K562 (cell line): Measurements from ENCODE around the gene ERC2. TPM values are rescaled to one million over a fixed set of nuclear protein-coding genes. Genes with fewer than 3 reads are reported as not detected.

Experiments used
- ATAC-seq: fragments of 200-7000 bp; cut with Tn5 transposase; 3 replicates; pipeline ENCODE4 v1.9.1; 2020; ENCODE audit warnings: moderate library complexity
- BruUV-seq: library from RNA; stranded (reverse); fragments of 400-500 nt; replicated peaks from 2 replicates; lab custom pipeline; 2021; lab: Mats Ljungman, UMichigan
- CTCF ChIA-PET: fragments of 300-600 bp; formaldehyde crosslinking; extraction: SDS; loops from one replicate; lab custom pipeline; 2021; ENCODE audit warnings: low intra/inter-chr PET ratio; lab: Yijun Ruan, JAX
- POLR2A ChIA-PET: fragments of 300-600, 350-650 bp; sonication (Branson Sonifier 250); formaldehyde crosslinking; extraction: SDS; loops from one replicate; lab custom pipeline; 2021; ENCODE audit warnings: antibody characterized with exemption, inconsistent platforms; lab: Yijun Ruan, JAX
- DNase-seq, 4 experiments: peaks; one replicate each; pipeline versions ENCODE4 v3.0.0 to v3.0.0-alpha.2; 2011 to 2018; ENCODE audit warnings: low spot score in 3 of 4, mixed read lengths in 3 of 4; ENCODE audit errors: extremely low read depth in 1 of 4
- FAIRE-seq: peaks from 2 replicates; lab custom pipeline; 2011; peaks lifted over from hg19 to GRCh38; lab: Jason Lieb, UNC
- H2AFZ ChIP-seq: 2 replicates; pipeline ENCODE4 v1.6.0; 2011; ENCODE audit warnings: low read depth, low read length, control low read depth, inconsistent platforms
- H3K27ac ChIP-seq: fragments of 200-600 bp; 3 replicates; pipeline ENCODE4 v1.8.0; 2011; ENCODE audit warnings: low read depth, mild to moderate bottlenecking, control low read depth, inconsistent platforms, low read length, moderate library complexity, mixed read lengths; ENCODE audit errors: extremely low read depth
- H3K27me3 ChIP-seq, 2 experiments: fragments of 300-600 bp in 1 of 2; 2 replicates in 1 of 2; 3 replicates in 1 of 2; pipeline versions ENCODE4 v1.6.0 to v1.8.0; 2011; ENCODE audit warnings: inconsistent platforms in 2 of 2, low read length in 2 of 2, mild to moderate bottlenecking in 1 of 2, mixed read lengths in 1 of 2, moderate library complexity in 1 of 2; ENCODE audit not compliant: control insufficient read depth in 2 of 2, insufficient read depth in 2 of 2
- H3K36me3 ChIP-seq: fragments of 300-600 bp; 3 replicates; pipeline ENCODE4 v1.8.0; 2011; ENCODE audit warnings: mild to moderate bottlenecking, low read length, inconsistent platforms; ENCODE audit not compliant: control insufficient read depth, insufficient read depth
- H3K4me1 ChIP-seq, 2 experiments: fragments of 200-600 bp in 1 of 2; replicated peaks in 1 of 2; 2 replicates in 1 of 2; 3 replicates in 1 of 2; pipeline versions ENCODE4 v1.5.1 to v1.8.0; 2011; ENCODE audit warnings: inconsistent platforms in 2 of 2, low read length in 2 of 2, mild to moderate bottlenecking in 1 of 2, mixed read lengths in 1 of 2, moderate library complexity in 1 of 2; ENCODE audit not compliant: control insufficient read depth in 2 of 2, insufficient read depth in 2 of 2
- H3K4me2 ChIP-seq: 2 replicates; pipeline ENCODE4 v1.6.1; 2011; ENCODE audit warnings: low read length, control low read depth, inconsistent platforms, mixed read lengths; ENCODE audit not compliant: insufficient read depth
- H3K4me3 ChIP-seq: fragments of 200-600 bp; sonication (generic), shearing (Covaris generic); 2 replicates; pipeline ENCODE4 v1.5.1; 2016; ENCODE audit warnings: control low read depth, inconsistent platforms
- H3K79me2 ChIP-seq: fragments of 200-600 bp; 3 replicates; pipeline ENCODE4 v1.8.0; 2011; ENCODE audit warnings: low read length, inconsistent platforms; ENCODE audit not compliant: control insufficient read depth, insufficient read depth
- H3K9ac ChIP-seq, 2 experiments: 2 replicates each; pipeline versions ENCODE4 v1.6.0 to v1.6.1; 2011; ENCODE audit warnings: low read depth in 2 of 2, low read length in 2 of 2, control low read depth in 1 of 2, inconsistent platforms in 1 of 2, mild to moderate bottlenecking in 1 of 2, mixed read lengths in 1 of 2; ENCODE audit not compliant: insufficient read depth in 1 of 2
- H3K9me1 ChIP-seq: one replicate; pipeline ENCODE4 v1.6.0; 2011; ENCODE audit warnings: inconsistent platforms, mild to moderate bottlenecking, low read length, moderate library complexity; ENCODE audit not compliant: control insufficient read depth, insufficient read depth
- H3K9me3 ChIP-seq: replicated peaks from 2 replicates; pipeline ENCODE4 v1.5.1; 2011; ENCODE audit warnings: low read depth, low read length, inconsistent platforms; ENCODE audit not compliant: control insufficient read depth, insufficient read depth
- H4K20me1 ChIP-seq: replicated peaks from 2 replicates; pipeline ENCODE4 v1.6.1; 2011; ENCODE audit warnings: low read length, inconsistent platforms, mixed read lengths; ENCODE audit not compliant: control insufficient read depth, insufficient read depth
- BDP1 ChIP-seq: IDR thresholded peaks from 3 replicates; pipeline ENCODE4 v1.6.1; 2011; ENCODE audit not compliant: insufficient read length, insufficient read depth
- CBX1 ChIP-seq: sonication (generic); IDR thresholded peaks from 2 replicates; pipeline ENCODE4 v1.6.1; 2016; ENCODE audit warnings: antibody characterized with exemption, low read depth, mild to moderate bottlenecking
- CBX2 ChIP-seq: fragments of 200-600 bp; sonication (generic); IDR thresholded peaks from one replicate; pipeline ENCODE4 v1.6.1; 2012; ENCODE audit warnings: mild to moderate bottlenecking, low read length, inconsistent platforms; ENCODE audit not compliant: insufficient read depth, poor library complexity, severe bottlenecking
- COPS2 ChIP-seq: fragments of 450-650 bp; conservative IDR thresholded peaks from 2 replicates; pipeline ENCODE4 v1.6.1; 2016; ENCODE audit warnings: mild to moderate bottlenecking, moderate library complexity
- HDAC1 ChIP-seq, 2 experiments: fragments of 450-650 bp; IDR thresholded peaks; 2 replicates each; pipeline ENCODE4 v1.6.1; 2016 to 2017; ENCODE audit warnings: inconsistent platforms in 1 of 2, mild to moderate bottlenecking in 1 of 2, moderate library complexity in 1 of 2
- HIVEP1 ChIP-seq: fragments of 250-450 bp; sonication (Bioruptor Pico); IDR thresholded peaks from 2 replicates; pipeline ENCODE4 v1.4.0; 2020; ENCODE audit warnings: mild to moderate bottlenecking
- NFRKB ChIP-seq: fragments of 450-650 bp; IDR thresholded peaks from 2 replicates; pipeline ENCODE4 v1.6.1; 2016; ENCODE audit warnings: low read depth
- NR1H2 ChIP-seq: sonication (generic); formaldehyde crosslinking; IDR thresholded peaks from 2 replicates; pipeline ENCODE4 v1.4.0; 2020; ENCODE audit warnings: mild to moderate bottlenecking, missing genetic modification reagents
- RBFOX2 ChIP-seq: fragments of 200-400 bp; formaldehyde crosslinking; IDR thresholded peaks from 2 replicates; pipeline ENCODE4 v1.6.1; 2017; ENCODE audit warnings: low read depth, mild to moderate bottlenecking, low read length, moderate library complexity
- RBM17 ChIP-seq: fragments of 200-400 bp; formaldehyde crosslinking; IDR thresholded peaks from 2 replicates; pipeline ENCODE4 v1.6.1; 2017; ENCODE audit warnings: low read depth, mild to moderate bottlenecking, low read length, borderline replicate concordance
- RBM34 ChIP-seq: fragments of 200-400 bp; formaldehyde crosslinking; IDR thresholded peaks from 2 replicates; pipeline ENCODE4 v1.6.1; 2018; ENCODE audit warnings: low read length, borderline replicate concordance; ENCODE audit not compliant: insufficient read depth
- RUNX1 ChIP-seq: sonication (generic); IDR thresholded peaks from 2 replicates; pipeline ENCODE4 v1.6.1; 2016; ENCODE audit warnings: antibody characterized with exemption, low read depth
- TSC22D4 ChIP-seq: fragments of 450-650 bp; IDR thresholded peaks from 2 replicates; pipeline ENCODE4 v1.6.1; 2016; ENCODE audit warnings: missing genetic modification characterization, missing biosample characterization, control low read depth
- ZNF134 ChIP-seq: fragments of 250-450 bp; sonication (Bioruptor Pico); conservative IDR thresholded peaks from 2 replicates; pipeline ENCODE4 v1.4.0; 2020
- ZNF695 ChIP-seq: fragments of 450-650 bp; formaldehyde crosslinking; IDR thresholded peaks from 2 replicates; pipeline ENCODE4 v1.4.0; 2020; ENCODE audit warnings: mild to moderate bottlenecking, moderate library complexity
- WGBS: fragments of 100-300 bp; shearing (Covaris generic); methylation state at CpG from one replicate; pipeline ENCODE4 v1.1.6; 2016; ENCODE audit warnings: low coverage, mixed read lengths; ENCODE audit not compliant: insufficient coverage; ENCODE audit errors: missing lambda C conversion rate; 5-methylcytosine and 5-hydroxymethylcytosine counted together
- in situ Hi-C: fragments of 300-500 bp; cut with MboI; formaldehyde crosslinking; loops from 4 replicates; pipeline ENCODE4 v1.15.0; 2018; ENCODE audit warnings: inconsistent platforms, mixed read lengths
- intact Hi-C: fragments of 100-400 bp; cut with micrococcal nuclease; formaldehyde crosslinking; loops from 2 replicates; pipeline ENCODE4 v1.14.2; 2022
- polyA plus RNA-seq, 8 experiments: library from polyadenylated mRNA; depleted of rRNA in 4 of 8; stranded (reverse) in 5 of 8; unstranded in 3 of 8; fragments of >200 nt; fragmentation: Nextera tagmentation in 2 of 8; fragmentation: Illumina TruSeq in 1 of 8; extraction: Ambion mirVana in 2 of 8; extraction: Trizol in 1 of 8; gene quantifications; 2 replicates each; pipeline versions ENCODE4 v1.2.1 to v1.2.3, GENCODE V29; 2011 to 2014; ENCODE audit warnings: inconsistent platforms in 1 of 8, missing spikeins in 1 of 8
- total RNA-seq, 7 experiments: library from RNA; depleted of rRNA in 6 of 7; stranded (reverse); fragments of >200 nt in 6 of 7; fragmentation: Illumina TruSeq in 2 of 7; extraction: Trizol in 2 of 7; gene quantifications; 2 replicates each; pipeline versions ENCODE4 v1.2.1 to v1.2.3, GENCODE V29; 2011 to 2021; ENCODE audit warnings: low replicate concordance in 1 of 7
- TF ChIP-seq, protein P1 (sequence below): fragments of 250-450 bp; sonication (Bioruptor Pico); IDR thresholded peaks from 2 replicates; pipeline ENCODE4 v1.8.0; 2021; ENCODE audit warnings: borderline replicate concordance, mild to moderate bottlenecking, moderate library complexity; ENCODE audit not compliant: poor library complexity, severe bottlenecking
- TF ChIP-seq, protein P2 (sequence below): fragments of 450-650 bp; IDR thresholded peaks from 2 replicates; pipeline ENCODE4 v1.6.1; 2014; ENCODE audit warnings: low read depth, mild to moderate bottlenecking, moderate library complexity, borderline replicate concordance
- TF ChIP-seq, protein P3 (sequence below): sonication (generic); formaldehyde crosslinking; IDR thresholded peaks from 2 replicates; pipeline ENCODE4 v1.8.0; 2022; ENCODE audit warnings: mild to moderate bottlenecking, missing genetic modification reagents
- TF ChIP-seq, protein P4 (sequence below): fragments of 250-450 bp; sonication (Bioruptor Pico); IDR thresholded peaks from 2 replicates; pipeline ENCODE4 v1.5.0; 2021; ENCODE audit warnings: mild to moderate bottlenecking, moderate library complexity

The ERC2 gene
- total and polyA plus RNA-seq, 9 of the 15 experiments (the other 6 are each of a cell fraction or from before 2014, with no cell fraction given), result 0.04 to 0.18 (median 0.07) TPM; not detected in 2

DNA sequence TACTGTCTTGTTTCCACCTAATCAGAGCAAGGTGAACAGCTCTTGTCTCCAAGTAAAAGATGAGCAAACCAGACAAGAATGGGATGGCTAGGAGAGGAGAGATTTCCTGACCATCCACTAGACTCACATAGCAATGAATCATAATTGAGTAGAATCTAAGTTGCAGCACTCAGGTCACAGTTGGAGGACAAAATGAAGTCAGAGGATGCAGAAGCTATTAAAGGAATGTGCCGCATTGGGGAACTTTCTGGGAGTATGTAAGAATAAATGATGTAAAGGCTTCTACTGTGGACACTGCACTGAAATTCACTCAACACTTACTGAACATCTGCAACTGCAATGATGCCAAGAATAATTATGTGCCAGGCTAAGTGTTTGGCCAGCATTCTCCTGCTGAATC, 763.7 kb downstream of the ERC2 start:
- DNase-seq (no peak), ATAC-seq (no peak)
- H3K4me1 ChIP-seq, result no peaks in the 10 kb centered on the region
- H3K9me3 ChIP-seq, result no peaks in the 10 kb centered on the region
- in situ Hi-C loops (no loop called here), intact Hi-C loops (no loop called here)
- no peak overlapping the region for H3K9ac ChIP-seq
- CTCF ChIA-PET, result no interaction called here
- no peaks in the 10 kb centered on the region for H3K9me1 ChIP-seq
- no peaks in the 10 kb centered on the region for H4K20me1 ChIP-seq
- no peaks in the 10 kb centered on the region for H3K79me2 ChIP-seq
- BruUV-seq, result no TSS peak
- TF ChIP-seq, protein P1, sequence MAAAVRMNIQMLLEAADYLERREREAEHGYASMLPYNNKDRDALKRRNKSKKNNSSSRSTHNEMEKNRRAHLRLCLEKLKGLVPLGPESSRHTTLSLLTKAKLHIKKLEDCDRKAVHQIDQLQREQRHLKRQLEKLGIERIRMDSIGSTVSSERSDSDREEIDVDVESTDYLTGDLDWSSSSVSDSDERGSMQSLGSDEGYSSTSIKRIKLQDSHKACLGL (CRISPR knock-in tag), result no peak
- no peak for TF ChIP-seq CBX2
- TF ChIP-seq HDAC1 (IDR thresholded peaks at IDR 0.05), result no peak
- no peak for TF ChIP-seq BDP1
- no peak for TF ChIP-seq RBM34
- TF ChIP-seq ZNF695, result no peak
- no peak for TF ChIP-seq RBFOX2
- TF ChIP-seq, protein P2, sequence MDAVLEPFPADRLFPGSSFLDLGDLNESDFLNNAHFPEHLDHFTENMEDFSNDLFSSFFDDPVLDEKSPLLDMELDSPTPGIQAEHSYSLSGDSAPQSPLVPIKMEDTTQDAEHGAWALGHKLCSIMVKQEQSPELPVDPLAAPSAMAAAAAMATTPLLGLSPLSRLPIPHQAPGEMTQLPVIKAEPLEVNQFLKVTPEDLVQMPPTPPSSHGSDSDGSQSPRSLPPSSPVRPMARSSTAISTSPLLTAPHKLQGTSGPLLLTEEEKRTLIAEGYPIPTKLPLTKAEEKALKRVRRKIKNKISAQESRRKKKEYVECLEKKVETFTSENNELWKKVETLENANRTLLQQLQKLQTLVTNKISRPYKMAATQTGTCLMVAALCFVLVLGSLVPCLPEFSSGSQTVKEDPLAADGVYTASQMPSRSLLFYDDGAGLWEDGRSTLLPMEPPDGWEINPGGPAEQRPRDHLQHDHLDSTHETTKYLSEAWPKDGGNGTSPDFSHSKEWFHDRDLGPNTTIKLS, result no peak
- no peak for TF ChIP-seq NR1H2 (CRISPR knock-in tag)
- TF ChIP-seq, protein P3, sequence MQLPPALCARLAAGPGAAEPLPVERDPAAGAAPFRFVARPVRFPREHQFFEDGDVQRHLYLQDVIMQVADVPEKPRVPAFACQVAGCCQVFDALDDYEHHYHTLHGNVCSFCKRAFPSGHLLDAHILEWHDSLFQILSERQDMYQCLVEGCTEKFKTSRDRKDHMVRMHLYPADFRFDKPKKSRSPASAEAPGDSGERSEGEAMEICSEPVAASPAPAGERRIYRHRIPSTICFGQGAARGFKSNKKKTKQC, result no peak
- TF ChIP-seq COPS2, result no peak
- TF ChIP-seq ZNF134, result no peak
- no peak for TF ChIP-seq CBX1
- TF ChIP-seq, protein P4, sequence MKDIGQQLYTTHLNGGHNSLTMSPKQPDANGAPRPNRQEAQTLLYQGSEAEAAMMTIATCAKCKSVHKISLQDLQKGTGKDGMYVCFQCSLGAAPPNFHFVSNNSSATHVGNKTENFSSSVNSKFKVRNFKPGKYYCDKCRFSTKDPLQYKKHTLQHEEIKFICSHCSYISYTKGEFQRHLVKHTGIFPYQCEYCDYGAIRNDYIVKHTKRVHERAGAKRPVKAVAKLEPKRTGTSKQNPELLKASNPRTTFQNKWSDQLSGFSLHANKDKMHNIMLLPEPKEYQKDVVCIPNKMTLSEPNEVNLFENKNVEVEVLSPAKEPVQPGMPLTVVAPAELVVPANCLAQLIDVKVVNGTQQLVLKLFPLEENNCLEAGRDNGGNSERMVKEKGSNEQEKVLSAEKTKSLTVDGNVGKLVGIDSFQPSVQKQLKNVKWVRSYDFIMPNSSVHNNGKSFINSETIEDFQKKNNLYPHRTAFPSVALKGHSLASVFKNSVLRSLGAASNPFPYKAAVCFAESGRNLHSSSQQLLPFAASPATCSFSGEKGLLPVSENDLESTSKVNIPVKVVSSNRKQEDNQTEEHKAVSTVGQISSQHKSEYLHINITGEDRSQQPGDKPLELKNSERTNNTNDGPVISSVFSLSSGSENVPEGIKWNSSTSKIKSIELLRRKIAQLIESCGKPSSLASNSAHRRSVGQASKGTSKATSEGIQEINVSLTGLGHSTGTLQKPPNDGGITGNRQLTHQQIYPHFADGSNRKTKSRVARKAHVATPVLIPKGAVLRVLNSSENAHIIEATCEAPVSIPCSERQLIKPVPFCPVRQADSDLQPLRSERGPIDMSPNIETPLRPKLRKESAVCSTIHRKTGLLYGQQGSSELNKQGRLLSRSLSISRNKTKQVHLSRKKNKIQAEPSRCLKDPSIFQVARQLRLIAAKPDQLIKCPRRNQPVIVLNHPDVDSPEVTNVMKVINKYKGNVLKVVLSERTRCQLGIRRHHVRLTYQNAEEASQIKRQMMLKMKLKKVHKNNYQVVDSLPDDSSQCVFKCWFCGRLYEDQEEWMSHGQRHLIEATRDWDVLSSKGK, result no peak
- TF ChIP-seq TSC22D4, result no peak
- TF ChIP-seq NFRKB, result no peak
- no peak for TF ChIP-seq RUNX1
- no peak for TF ChIP-seq RBM17
- TF ChIP-seq HIVEP1 (CRISPR knock-in tag), result no peak
- TF ChIP-seq, all 486 proteins: peak for 0
- WGBS, result no CpG with 5 or more reads among the region's 1 CpG
- Histone ChIP-seq H3K4me2 (no peak overlapping the region), H3K27me3 (no peaks in the 10 kb centered on the region), H3K36me3 (no peaks in the 10 kb centered on the region), H3K27ac (no peak overlapping the region), H2AFZ (no peak overlapping the region), H3K4me3 (no peak overlapping the region)
- no peak for FAIRE-seq
- POLR2A ChIA-PET, result no interaction called here
